ENCODE data around the gene SLC6A20.

- no peak for TF ChIP-seq ZBTB1 (CRISPR knock-in tag; IDR thresholded peaks at IDR 0.05; ENCODE audit: borderline replicate concordance)
- no peak for TF ChIP-seq ZNF609 (CRISPR knock-in tag; IDR thresholded peaks at IDR 0.05; ENCODE audit: borderline replicate concordance)
- no peak for TF ChIP-seq ZNF101 (CRISPR knock-in tag; IDR thresholded peaks at IDR 0.05; ENCODE audit: borderline replicate concordance, low read depth)
- TF ChIP-seq ZKSCAN8 (CRISPR knock-in tag; IDR thresholded peaks at IDR 0.05; ENCODE audit: borderline replicate concordance): no peak
- TF ChIP-seq RBM39 (IDR thresholded peaks at IDR 0.05; ENCODE audit: low read depth, low read length, poor library complexity, severe bottlenecking): no peak
Observed at GRCh38 chr3:45746165-45746776, 50.1 kb downstream of the SLC6A20 start.
